Right lobe of liver (tissue), 6 donors: ENCODE measurements around the gene CRIM1. TPM values are rescaled to one million over a fixed set of nuclear protein-coding genes. Genes with fewer than 3 reads are reported as not detected.
"Not testable (repeated sequence)": the region's sequence is repeated elsewhere in the genome, so short reads cannot be mapped to it uniquely, and the experiment has no call there.

Experiments
- ATAC-seq, 4 donors: fragments of 200-7000 bp; cut with Tn5 transposase; one replicate each; pipeline ENCODE4 v1.9.1; 2020; ENCODE audit warnings: mild to moderate bottlenecking in 4 of 4, moderate library complexity in 4 of 4
- DNase-seq, 3 donors: peaks; one replicate each; pipeline ENCODE4 v3.0.0-alpha.2; 2020
- H3K27ac ChIP-seq, 3 donors: fragments of 200-600 bp; one replicate each; pipeline ENCODE4 v1.8.0; 2022
- H3K27me3 ChIP-seq, 2 donors: fragments of 200-600 bp; one replicate each; pipeline ENCODE4 v1.8.0; 2022
- H3K36me3 ChIP-seq, 4 donors: fragments of 200-600 bp; sonication (generic) in 1 of 4; one replicate each; pipeline versions ENCODE4 v1.5.1 to v1.8.0; 2017 to 2022; ENCODE audit warnings: control low read depth in 1 of 4
- H3K4me1 ChIP-seq, 4 donors: fragments of 200-600 bp; sonication (generic) in 1 of 4; one replicate each; pipeline versions ENCODE4 v1.5.1 to v1.8.0; 2017 to 2022; ENCODE audit warnings: control low read depth in 1 of 4
- H3K4me3 ChIP-seq, 3 donors: fragments of 200-600 bp; one replicate each; pipeline ENCODE4 v1.8.0; 2022
- H3K9me3 ChIP-seq, 4 donors: fragments of 200-600 bp; sonication (generic) in 1 of 4; one replicate each; pipeline versions ENCODE4 v1.5.1 to v1.8.0; 2017 to 2022; ENCODE audit warnings: control low read depth in 1 of 4
- CTCF ChIP-seq, 4 donors: fragments of 200-600 bp in 3 of 4; fragments of 450-650 bp in 1 of 4; IDR thresholded peaks; one replicate each; pipeline versions ENCODE4 v1.5.1 to v1.8.0; 2016 to 2022; ENCODE audit warnings: antibody characterized with exemption in 4 of 4, mild to moderate bottlenecking in 2 of 4
- POLR2A ChIP-seq: fragments of 450-650 bp; IDR thresholded peaks from one replicate; pipeline ENCODE4 v1.6.1; 2017; ENCODE audit warnings: antibody characterized with exemption, mild to moderate bottlenecking
- WGBS: methylation state at CpG from one replicate; pipeline ENCODE4 v1.1.6; 2018; ENCODE audit warnings: low coverage, low lambda C conversion rate; ENCODE audit not compliant: insufficient coverage; ENCODE audit errors: missing lambda C conversion rate; 5-methylcytosine and 5-hydroxymethylcytosine counted together
- intact Hi-C, 2 donors: fragments of 100-400 bp; cut with DNase I; formaldehyde crosslinking; loops; one replicate each; pipeline versions ENCODE4 v1.11.2 to v1.14.1; 2022
- total RNA-seq, 6 experiments: library from RNA; depleted of rRNA in 2 of 6; stranded (reverse); fragments of >200 nt in 2 of 6; fragmentation: NEBNext Ultra II Directional in 3 of 6; extraction: Animal tissue kit (Norgen Biotek cat#: 25700) in 3 of 6; gene quantifications; one replicate each; pipeline versions ENCODE4 v1.1.0 to v1.2.4, GENCODE V29; 2016 to 2023
- donor health status: DM: no; HTN: yes; CAD: no.
- donor health status: DM: no; HTN: no; CAD: no.
- donor health status: DM: no; HTN: no; CAD: no.
- donor health status: DM: no; HTN: yes; CAD: no.
- donor health status: DM: no; HTN: yes; CAD: no.

CRIM1 gene
- total RNA-seq, 6 experiments from 2014 or later, result 4.2 to 30.5 (median 16.7) TPM

GRCh38 chr2:36361396-36361795 is 5.8 kb downstream of the CRIM1 start:
- peaks cover 0 to 4% of the 10 kb centered on the region in 2 donors for H3K27me3 ChIP-seq
- no peak overlapping the region for H3K4me3 ChIP-seq
- DNase-seq (no peak), ATAC-seq (no peak)
- H3K36me3 ChIP-seq, result no peaks in the 10 kb centered on the region
- no peak overlapping the region for H3K27ac ChIP-seq
- intact Hi-C loops, result no loop called here
- 58% methylated on average over 3 of the region's 3 CpGs for WGBS
- TF ChIP-seq CTCF (IDR thresholded peaks at IDR 0.05), result no peak
- TF ChIP-seq POLR2A, result no peak
- no peaks in the 10 kb centered on the region for H3K9me3 ChIP-seq
- H3K4me1 ChIP-seq, result peaks cover 0 to 10% (median 3%) of the 10 kb centered on the region in 4 donors

DNA sequence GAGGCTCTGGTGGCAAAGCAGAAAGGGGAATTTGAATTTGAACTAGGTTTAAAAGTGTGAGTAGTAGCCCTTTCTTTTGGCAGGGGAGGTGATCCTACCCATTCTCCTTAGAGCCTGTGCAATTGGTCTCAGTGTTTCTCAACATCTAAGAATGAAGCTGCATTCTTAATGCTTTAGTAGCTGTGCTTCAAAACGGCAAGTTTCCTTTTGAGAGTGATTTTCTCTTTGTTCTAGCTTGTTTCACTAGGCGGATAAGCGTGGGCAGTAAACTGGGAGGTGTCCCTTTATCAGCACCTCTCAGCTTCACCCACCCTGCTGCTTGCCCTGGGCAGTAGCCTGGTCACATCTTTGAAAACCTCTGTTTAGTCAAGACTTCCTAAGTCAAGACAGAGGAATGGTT is 6.7 kb downstream of the CRIM1 start:
- 73% methylated on average over 3 of the region's 3 CpGs for WGBS
- ATAC-seq (no peak), DNase-seq (no peak)
- intact Hi-C loops, result no loop called here
- Histone ChIP-seq H3K4me3 (no peak overlapping the region), H3K36me3 (no peaks in the 10 kb centered on the region), H3K27me3 (no peaks in the 10 kb centered on the region), H3K4me1 (peaks cover 0 to 3% (median 0%) of the 10 kb centered on the region in 4 donors), H3K27ac (no peak overlapping the region), H3K9me3 (no peaks in the 10 kb centered on the region)
- TF ChIP-seq CTCF (IDR thresholded peaks at IDR 0.05) (no peak), POLR2A (no peak)

GRCh38 chr2:36363085-36363484 is 7.5 kb downstream of the CRIM1 start:
- DNase-seq, H3K4me1 ChIP-seq, ATAC-seq, H3K27me3 ChIP-seq, H3K36me3 ChIP-seq, H3K4me3 ChIP-seq, intact Hi-C loops, H3K9me3 ChIP-seq, H3K27ac ChIP-seq: not testable (repeated sequence)
- 100% methylated on average over 1 of the region's 2 CpGs for WGBS

DNA sequence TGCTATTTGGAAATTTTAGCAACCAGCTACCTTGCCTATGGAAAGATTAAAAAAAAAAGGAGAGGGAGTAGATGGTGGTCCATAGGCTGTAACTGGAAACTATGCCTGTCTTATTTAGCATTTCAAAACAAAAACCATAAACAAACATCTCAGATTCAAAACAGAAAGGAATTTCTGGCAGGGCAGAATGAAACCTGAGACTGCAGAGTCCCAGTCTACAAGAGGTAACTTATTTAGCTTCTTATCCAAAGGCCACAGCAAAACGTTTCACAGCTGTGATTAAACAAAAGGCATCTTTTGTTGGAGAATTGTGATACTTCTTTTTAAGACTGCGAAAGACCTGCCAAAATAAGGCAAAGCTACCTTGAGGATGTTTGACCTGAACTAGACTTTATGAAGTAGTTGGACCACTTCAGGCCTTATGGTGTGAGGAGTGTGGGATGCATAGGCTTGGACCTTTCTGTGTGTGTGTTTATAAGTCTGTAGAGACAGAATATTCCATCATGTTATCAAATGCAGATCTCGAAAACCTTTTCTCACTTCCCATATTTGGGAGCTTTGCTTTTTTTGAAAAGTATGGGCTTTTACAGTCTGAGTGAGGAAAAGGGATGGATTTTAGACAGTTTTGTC is 11.0 kb downstream of the CRIM1 start:
- intact Hi-C loops, result no loop called here
- H3K27me3 ChIP-seq, result no peaks in the 10 kb centered on the region
- WGBS, result 23% methylated on average over 2 of the region's 3 CpGs
- no peaks in the 10 kb centered on the region for H3K9me3 ChIP-seq
- H3K27ac ChIP-seq, result no peak overlapping the region
- H3K4me1 ChIP-seq, result no peaks in the 10 kb centered on the region
- no peaks in the 10 kb centered on the region for H3K36me3 ChIP-seq
- DNase-seq, result no peak
- no peak for TF ChIP-seq POLR2A
- no peak for TF ChIP-seq CTCF (IDR thresholded peaks at IDR 0.05)
- ATAC-seq, result no peak
- no peak overlapping the region for H3K4me3 ChIP-seq

DNA sequence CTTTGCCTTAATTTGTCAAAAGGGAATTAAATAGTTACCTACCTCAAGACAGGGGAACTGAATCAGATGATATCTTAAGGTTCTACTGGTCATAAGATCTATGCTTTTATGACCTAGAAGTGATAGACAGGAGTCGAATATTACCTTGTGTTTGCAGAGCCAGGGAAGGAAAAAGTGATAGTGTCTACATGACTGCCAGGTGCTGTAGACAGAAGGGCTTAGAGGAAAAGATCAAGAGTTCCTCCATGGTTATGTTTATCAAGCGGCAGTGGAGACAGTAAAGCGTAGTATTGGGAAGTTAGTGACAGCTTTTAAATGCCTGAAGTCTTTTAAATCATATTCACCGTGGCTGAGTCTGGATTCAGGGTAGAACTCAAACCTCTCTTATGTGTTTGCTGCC is 11.9 kb downstream of the CRIM1 start:
- no peaks in the 10 kb centered on the region for H3K4me1 ChIP-seq
- 58% methylated on average over 4 of the region's 4 CpGs for WGBS
- no peaks in the 10 kb centered on the region for H3K9me3 ChIP-seq
- no peak for DNase-seq
- intact Hi-C loops, result no loop called here
- no peak overlapping the region for H3K4me3 ChIP-seq
- no peak for ATAC-seq
- H3K36me3 ChIP-seq, result no peaks in the 10 kb centered on the region
- H3K27ac ChIP-seq, result no peak overlapping the region
- TF ChIP-seq POLR2A (no peak), CTCF (IDR thresholded peaks at IDR 0.05) (no peak)
- H3K27me3 ChIP-seq, result no peaks in the 10 kb centered on the region
